HL-60 (cell line): ENCODE results near the gene F2R.

Source experiments
- DNase-seq, 2 experiments: peaks; one replicate each; pipeline ENCODE4 v3.0.0-alpha.2; 2010 to 2020; ENCODE audit warnings: low read depth in 1 of 2, low spot score in 1 of 2
- H3K27ac ChIP-seq: fragments of 250-450 bp; sonication (Bioruptor Pico); replicated peaks from 2 replicates; pipeline ENCODE4 v1.5.1; 2020; ENCODE audit warnings: mild to moderate bottlenecking, moderate library complexity
- H3K27me3 ChIP-seq: fragments of 250-450 bp; sonication (Bioruptor Pico); 2 replicates; pipeline ENCODE4 v1.5.1; 2021; ENCODE audit warnings: mild to moderate bottlenecking, moderate library complexity; ENCODE audit not compliant: insufficient read depth, poor library complexity, severe bottlenecking
- H3K4me3 ChIP-seq: replicated peaks from 2 replicates; pipeline ENCODE4 v1.5.1; 2011; ENCODE audit warnings: mild to moderate bottlenecking, control low read depth, low read length; ENCODE audit not compliant: insufficient read depth
- CTCF ChIP-seq: IDR thresholded peaks from one replicate; pipeline ENCODE4 v1.5.1; 2011; ENCODE audit warnings: low read length, control low read depth, inconsistent platforms; ENCODE audit not compliant: insufficient read depth
- GABPA ChIP-seq: IDR thresholded peaks from 2 replicates; pipeline ENCODE4 v1.6.1; 2012; ENCODE audit warnings: low read depth
- POLR2AphosphoS5 ChIP-seq: IDR thresholded peaks from 2 replicates; pipeline ENCODE4 v1.6.1; 2012; ENCODE audit warnings: low read depth
- REST ChIP-seq: IDR thresholded peaks from 2 replicates; pipeline ENCODE4 v1.6.1; 2012; ENCODE audit warnings: low read depth; ENCODE audit not compliant: insufficient replicate concordance
- SPI1 ChIP-seq: IDR thresholded peaks from 2 replicates; pipeline ENCODE4 v1.6.1; 2012; ENCODE audit warnings: low read depth, mild to moderate bottlenecking, borderline replicate concordance

The F2R gene

GRCh38 chr5:76723906-76724305 lies 8.0 kb downstream of the F2R start:
- TF ChIP-seq SPI1 (no peak), GABPA (no peak), CTCF (no peak), POLR2AphosphoS5 (no peak), REST (no peak)
- H3K27ac ChIP-seq = no peak overlapping the region
- H3K4me3 ChIP-seq = no peak overlapping the region
- no peak for DNase-seq
- H3K27me3 ChIP-seq = no peaks in the 10 kb centered on the region

- TF ChIP-seq GABPA = no peak
- TF ChIP-seq SPI1 = no peak
- no peak for TF ChIP-seq REST
- TF ChIP-seq POLR2AphosphoS5 = no peak
- no peak for TF ChIP-seq CTCF
- Histone ChIP-seq H3K4me3 (no peak overlapping the region), H3K27me3 (no peaks in the 10 kb centered on the region), H3K27ac (no peak overlapping the region)
- DNase-seq = no peak
These were observed 8.9 kb downstream of the F2R start for GRCh38 chr5:76724871-76725270.

DNA sequence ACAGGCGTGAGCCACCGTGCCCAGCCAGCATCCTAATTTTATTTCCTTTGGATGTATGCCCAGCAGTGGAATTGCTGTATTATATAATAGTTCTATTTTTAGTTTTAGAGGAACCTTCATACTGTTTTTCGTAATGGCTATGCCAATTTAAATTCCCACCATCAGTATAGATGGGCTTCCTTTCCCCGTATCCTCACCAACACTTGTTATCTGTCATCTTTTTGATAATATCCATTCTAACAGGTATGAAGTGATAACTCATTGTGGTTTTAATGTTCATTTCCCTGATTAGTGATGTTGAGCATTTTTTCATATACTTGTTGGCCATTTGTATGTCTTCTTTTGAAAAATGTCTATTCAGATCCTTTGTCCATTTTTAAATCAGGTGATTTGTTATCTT lies 13.0 kb downstream of the F2R start:
- no peak overlapping the region for H3K27ac ChIP-seq
- DNase-seq = no peak
- no peak overlapping the region for H3K4me3 ChIP-seq
- no peak for TF ChIP-seq CTCF
- TF ChIP-seq SPI1 = no peak
- TF ChIP-seq REST = no peak
- TF ChIP-seq GABPA = no peak
- no peak for TF ChIP-seq POLR2AphosphoS5
- H3K27me3 ChIP-seq = no peaks in the 10 kb centered on the region
